ENCODE measurements around the gene GDF2.

The GDF2 gene

GRCh38 chr10:47300429-47300931, 21.8 kb upstream of the GDF2 start:
- Mint-ChIP-seq H3K27me3 (peaks cover 39% of the 10 kb centered on the region), H3K4me1 (peaks cover 31% of the 10 kb centered on the region), H3K4me3 (peak overlapping the region; percentile 80 to 81), H3K27ac (no peak overlapping the region), H3K9me3 (no peaks in the 10 kb centered on the region)
- DNase-seq (no peak), ATAC-seq (peak; percentile 41)

- DNase-seq (no peak), ATAC-seq (no peak)
- Mint-ChIP-seq H3K9me3 (no peaks in the 10 kb centered on the region), H3K27me3 (peaks cover 36% of the 10 kb centered on the region), H3K27ac (no peak overlapping the region), H3K4me1 (peaks cover 37% of the 10 kb centered on the region), H3K4me3 (no peak overlapping the region)
Observed at GRCh38 chr10:47301833-47302232, 20.4 kb upstream of the GDF2 start.

GRCh38 chr10:47303105-47303504, 19.1 kb upstream of the GDF2 start:
- no peak overlapping the region for H3K4me3 Mint-ChIP-seq
- ATAC-seq (no peak), DNase-seq (no peak)
- H3K27ac Mint-ChIP-seq: peak overlapping the region in 1 of 2 donors; percentile 66
- no peaks in the 10 kb centered on the region for H3K9me3 Mint-ChIP-seq
- peaks cover 23% of the 10 kb centered on the region for H3K27me3 Mint-ChIP-seq
- H3K4me1 Mint-ChIP-seq: peaks cover 44% of the 10 kb centered on the region

- DNase-seq (no peak), ATAC-seq (no peak)
- H3K27me3 Mint-ChIP-seq: peaks cover 20% of the 10 kb centered on the region
- peaks cover 44% of the 10 kb centered on the region for H3K4me1 Mint-ChIP-seq
- no peak overlapping the region for H3K27ac Mint-ChIP-seq
- H3K4me3 Mint-ChIP-seq: no peak overlapping the region
- no peaks in the 10 kb centered on the region for H3K9me3 Mint-ChIP-seq
Observed at GRCh38 chr10:47303866-47304265, 18.4 kb upstream of the GDF2 start.

- Mint-ChIP-seq H3K4me3 (no peak overlapping the region), H3K4me1 (peaks cover 37% of the 10 kb centered on the region)
- ATAC-seq: no peak
Observed at GRCh38 chr10:47305566-47305965, 16.7 kb upstream of the GDF2 start.

GRCh38 chr10:47306387-47307210, 15.7 kb upstream of the GDF2 start:
- Mint-ChIP-seq H3K4me1 (peaks cover 36% of the 10 kb centered on the region), H3K27me3 (no peaks in the 10 kb centered on the region), H3K27ac (no peak overlapping the region), H3K4me3 (peak overlapping the region in 1 of 2 donors; percentile 10), H3K9me3 (no peaks in the 10 kb centered on the region)
- ATAC-seq (no peak), DNase-seq (no peak)

More at GRCh38 chr10:47305566-47305965, 16.7 kb upstream of the GDF2 start:
- no peak overlapping the region for H3K27ac Mint-ChIP-seq
- H3K9me3 Mint-ChIP-seq: no peaks in the 10 kb centered on the region
- H3K27me3 Mint-ChIP-seq: peaks cover 10% of the 10 kb centered on the region
- no peak for DNase-seq

GRCh38 chr10:47307381-47307780, 14.9 kb upstream of the GDF2 start:
- ATAC-seq: no peak
- H3K4me3 Mint-ChIP-seq: no peak overlapping the region

GRCh38 chr10:47308775-47309174, 13.5 kb upstream of the GDF2 start:
- Mint-ChIP-seq H3K27me3 (no peaks in the 10 kb centered on the region), H3K4me1 (peaks cover 36% of the 10 kb centered on the region), H3K4me3 (no peak overlapping the region), H3K9me3 (no peaks in the 10 kb centered on the region), H3K27ac (no peak overlapping the region)
- DNase-seq: no peak
- ATAC-seq: no peak

More at GRCh38 chr10:47307381-47307780, 14.9 kb upstream of the GDF2 start:
- H3K27ac Mint-ChIP-seq: no peak overlapping the region
- no peaks in the 10 kb centered on the region for H3K9me3 Mint-ChIP-seq
- H3K27me3 Mint-ChIP-seq: no peaks in the 10 kb centered on the region
- DNase-seq: no peak
- H3K4me1 Mint-ChIP-seq: peaks cover 36% of the 10 kb centered on the region

- H3K27me3 Mint-ChIP-seq: no peaks in the 10 kb centered on the region
- ATAC-seq (no peak), DNase-seq (no peak)
- H3K4me3 Mint-ChIP-seq: no peak overlapping the region
- peak overlapping the region in 1 of 2 donors; percentile 39 for H3K27ac Mint-ChIP-seq
- peaks cover 36% of the 10 kb centered on the region for H3K4me1 Mint-ChIP-seq
- no peaks in the 10 kb centered on the region for H3K9me3 Mint-ChIP-seq
Observed at GRCh38 chr10:47309408-47310089, 12.7 kb upstream of the GDF2 start.

- Mint-ChIP-seq H3K4me1 (peaks cover 32% of the 10 kb centered on the region), H3K27ac (no peak overlapping the region), H3K9me3 (no peaks in the 10 kb centered on the region), H3K4me3 (no peak overlapping the region), H3K27me3 (no peaks in the 10 kb centered on the region)
- ATAC-seq: no peak
- DNase-seq: no peak
Observed at GRCh38 chr10:47310090-47310505, 12.2 kb upstream of the GDF2 start.

GRCh38 chr10:47311193-47311931, 10.9 kb upstream of the GDF2 start:
- peak; percentile 55 for ATAC-seq
- no peak overlapping the region for H3K27ac Mint-ChIP-seq
- DNase-seq: peak; percentile 22 to 31

GRCh38 chr10:47311932-47312662, 10.2 kb upstream of the GDF2 start:
- ATAC-seq (peak; percentile 94), DNase-seq (peak; percentile 78 to 85)
- Mint-ChIP-seq H3K27ac (peak overlapping the region; percentile 26 to 34), H3K27me3 (no peaks in the 10 kb centered on the region), H3K4me3 (peak overlapping the region in 1 of 2 donors; percentile 44), H3K4me1 (peaks cover 23% of the 10 kb centered on the region), H3K9me3 (no peaks in the 10 kb centered on the region)

More at GRCh38 chr10:47311193-47311931, 10.9 kb upstream of the GDF2 start:
- no peaks in the 10 kb centered on the region for H3K27me3 Mint-ChIP-seq
- no peaks in the 10 kb centered on the region for H3K9me3 Mint-ChIP-seq
- H3K4me3 Mint-ChIP-seq: peak overlapping the region in 1 of 2 donors; percentile 44
- peaks cover 30% of the 10 kb centered on the region for H3K4me1 Mint-ChIP-seq

- no peak overlapping the region for H3K4me3 Mint-ChIP-seq
- no peaks in the 10 kb centered on the region for H3K27me3 Mint-ChIP-seq
- ATAC-seq (no peak), DNase-seq (no peak)
- H3K4me1 Mint-ChIP-seq: peaks cover 18% of the 10 kb centered on the region
- no peak overlapping the region for H3K27ac Mint-ChIP-seq
- no peaks in the 10 kb centered on the region for H3K9me3 Mint-ChIP-seq
Observed at GRCh38 chr10:47312663-47312995, 9.6 kb upstream of the GDF2 start.

GRCh38 chr10:47314416-47314970, 7.8 kb upstream of the GDF2 start:
- DNase-seq: no peak
- H3K27ac Mint-ChIP-seq: no peak overlapping the region
- H3K4me3 Mint-ChIP-seq: no peak overlapping the region
- no peaks in the 10 kb centered on the region for H3K9me3 Mint-ChIP-seq
- peaks cover 18% of the 10 kb centered on the region for H3K4me1 Mint-ChIP-seq
- no peak for ATAC-seq
- H3K27me3 Mint-ChIP-seq: no peaks in the 10 kb centered on the region

- Mint-ChIP-seq H3K27me3 (no peaks in the 10 kb centered on the region), H3K9me3 (no peaks in the 10 kb centered on the region), H3K27ac (no peak overlapping the region), H3K4me3 (no peak overlapping the region), H3K4me1 (peaks cover 18% of the 10 kb centered on the region)
- DNase-seq (no peak), ATAC-seq (no peak)
Observed at GRCh38 chr10:47315421-47315820, 6.8 kb upstream of the GDF2 start.
